ENCODE measurements around the gene KRT16. TPM values are rescaled to one million over a fixed set of nuclear protein-coding genes. Genes with fewer than 3 reads are reported as not detected.
"Not testable (repeated sequence)": the region's sequence is repeated elsewhere in the genome, so short reads cannot be mapped to it uniquely, and the experiment has no call there.

Gene KRT16
- total RNA-seq, 1 donor from 2014 or later: 0.52 TPM

DNA sequence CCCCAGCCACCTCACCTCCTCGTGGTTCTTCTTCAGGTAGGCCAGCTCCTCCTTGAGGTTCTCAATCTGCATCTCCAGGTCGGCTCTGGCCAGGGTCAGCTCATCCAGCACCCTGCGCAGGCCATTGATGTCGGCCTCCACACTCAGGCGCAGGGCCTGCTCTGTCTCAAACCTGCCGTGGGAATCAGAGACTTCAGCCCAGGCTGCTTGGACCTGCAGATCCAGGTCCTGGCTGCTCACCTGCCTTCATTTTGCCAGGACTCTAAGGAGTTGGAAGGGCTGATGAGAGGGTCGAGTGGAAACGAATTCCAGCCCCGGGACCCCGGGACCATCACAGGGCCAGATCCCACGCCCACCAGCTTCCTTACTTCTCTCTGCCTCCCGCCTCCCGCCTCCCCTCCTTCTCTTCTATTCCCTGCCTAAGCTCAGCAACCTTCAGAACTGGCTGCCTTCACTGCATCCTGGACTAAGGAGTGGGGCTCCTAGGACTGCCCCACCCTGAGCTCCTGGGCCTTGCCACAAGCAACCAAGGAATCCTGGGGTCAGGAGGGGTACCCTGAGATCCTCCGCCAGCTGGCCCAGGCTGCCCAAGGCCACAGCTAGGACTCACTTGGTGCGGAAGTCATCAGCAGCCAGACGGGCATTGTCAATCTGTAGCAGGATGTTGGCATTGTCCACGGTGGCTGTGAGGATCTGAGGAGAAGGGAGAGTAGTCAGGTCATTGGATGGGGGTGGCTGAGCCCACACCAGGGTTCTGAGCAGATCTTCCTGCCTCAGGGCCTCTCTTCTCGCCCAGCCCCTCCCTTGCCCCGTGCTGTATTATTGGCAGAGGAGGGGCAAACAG lies 10.0 kb upstream of the KRT16 start:
- not testable (repeated sequence) for H3K9ac ChIP-seq (ENCODE audit: low read depth in 1 of 3, low read length in 3 of 3); H3K27ac ChIP-seq (ENCODE audit: low read depth, low read length)
- H3K27me3 ChIP-seq (ENCODE audit: control insufficient read depth in 3 of 3, insufficient read depth in 3 of 3, low read length in 3 of 3): peaks cover 0 to 21% (median 11%) of the 10 kb centered on the region in 3 donors

DNA sequence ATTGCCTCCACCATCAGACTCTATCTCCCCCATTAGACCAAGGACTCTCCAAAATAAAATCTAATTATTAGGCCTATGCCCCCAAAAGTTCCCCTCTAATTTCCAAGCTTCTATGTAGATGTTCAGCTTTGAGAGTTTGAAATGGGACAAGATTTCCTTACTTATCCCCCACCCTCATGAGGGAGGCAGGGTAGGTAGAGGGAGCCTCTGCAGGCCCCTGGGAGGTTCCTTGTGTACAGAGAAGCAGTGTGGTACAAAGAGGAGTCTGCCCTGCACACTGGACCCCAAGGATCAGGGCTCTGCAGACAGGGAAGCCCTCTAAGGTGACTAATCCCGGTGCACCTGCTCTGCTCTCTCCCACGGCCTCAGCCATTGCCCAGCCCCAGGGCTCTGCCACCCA lies 9.3 kb upstream of the KRT16 start:
- Histone ChIP-seq H3K27me3 (ENCODE audit: control insufficient read depth in 3 of 3, insufficient read depth in 3 of 3, low read length in 3 of 3) (peaks cover 0 to 25% (median 18%) of the 10 kb centered on the region in 3 donors), H3K4me1 (ENCODE audit: control insufficient read depth in 3 of 3, insufficient read depth in 3 of 3, low read length in 3 of 3) (no peaks in the 10 kb centered on the region), H3K4me3 (ENCODE audit: low read length in 3 of 3) (no peak overlapping the region), H3K9ac (ENCODE audit: low read depth in 1 of 3, low read length in 3 of 3) (no peak overlapping the region), H3K9me3 (ENCODE audit: control insufficient read depth in 3 of 3, low read length in 3 of 3) (no peaks in the 10 kb centered on the region), H3K27ac (ENCODE audit: low read depth, low read length) (no peak overlapping the region), H3K36me3 (ENCODE audit: control insufficient read depth in 3 of 3, insufficient read depth in 3 of 3, low read length in 3 of 3) (no peaks in the 10 kb centered on the region)

More for the DNA sequence above, 10.0 kb upstream of the KRT16 start:
- not testable (repeated sequence) for H3K4me1 ChIP-seq (ENCODE audit: control insufficient read depth in 3 of 3, insufficient read depth in 3 of 3, low read length in 3 of 3); H3K36me3 ChIP-seq (ENCODE audit: control insufficient read depth in 3 of 3, insufficient read depth in 3 of 3, low read length in 3 of 3); H3K4me3 ChIP-seq (ENCODE audit: low read length in 3 of 3); H3K9me3 ChIP-seq (ENCODE audit: control insufficient read depth in 3 of 3, low read length in 3 of 3)

DNA sequence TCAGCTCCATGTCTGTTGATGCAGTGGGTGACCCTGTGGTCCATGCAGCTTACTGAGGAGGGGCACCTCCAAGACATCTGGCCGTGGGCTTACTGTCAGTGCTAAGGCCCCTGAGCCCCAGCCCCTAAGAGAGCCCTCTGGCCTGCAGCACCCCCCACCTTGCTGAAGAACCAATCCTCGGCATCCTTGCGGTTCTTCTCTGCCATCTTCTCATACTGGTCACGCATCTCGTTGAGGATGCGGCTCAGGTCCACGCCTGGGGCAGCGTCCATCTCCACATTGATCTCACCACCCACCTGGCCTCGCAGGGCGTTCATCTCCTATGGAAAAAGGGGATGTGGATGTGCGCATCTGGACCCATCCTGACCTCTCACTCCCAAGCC lies 8.9 kb upstream of the KRT16 start:
- H3K36me3 ChIP-seq (ENCODE audit: control insufficient read depth in 3 of 3, insufficient read depth in 3 of 3, low read length in 3 of 3); H3K4me1 ChIP-seq (ENCODE audit: control insufficient read depth in 3 of 3, insufficient read depth in 3 of 3, low read length in 3 of 3); H3K9ac ChIP-seq (ENCODE audit: low read depth in 1 of 3, low read length in 3 of 3); H3K4me3 ChIP-seq (ENCODE audit: low read length in 3 of 3); H3K9me3 ChIP-seq (ENCODE audit: control insufficient read depth in 3 of 3, low read length in 3 of 3); H3K27ac ChIP-seq (ENCODE audit: low read depth, low read length): not testable (repeated sequence)
- H3K27me3 ChIP-seq (ENCODE audit: control insufficient read depth in 3 of 3, insufficient read depth in 3 of 3, low read length in 3 of 3): peaks cover 0 to 25% (median 20%) of the 10 kb centered on the region in 3 donors

DNA sequence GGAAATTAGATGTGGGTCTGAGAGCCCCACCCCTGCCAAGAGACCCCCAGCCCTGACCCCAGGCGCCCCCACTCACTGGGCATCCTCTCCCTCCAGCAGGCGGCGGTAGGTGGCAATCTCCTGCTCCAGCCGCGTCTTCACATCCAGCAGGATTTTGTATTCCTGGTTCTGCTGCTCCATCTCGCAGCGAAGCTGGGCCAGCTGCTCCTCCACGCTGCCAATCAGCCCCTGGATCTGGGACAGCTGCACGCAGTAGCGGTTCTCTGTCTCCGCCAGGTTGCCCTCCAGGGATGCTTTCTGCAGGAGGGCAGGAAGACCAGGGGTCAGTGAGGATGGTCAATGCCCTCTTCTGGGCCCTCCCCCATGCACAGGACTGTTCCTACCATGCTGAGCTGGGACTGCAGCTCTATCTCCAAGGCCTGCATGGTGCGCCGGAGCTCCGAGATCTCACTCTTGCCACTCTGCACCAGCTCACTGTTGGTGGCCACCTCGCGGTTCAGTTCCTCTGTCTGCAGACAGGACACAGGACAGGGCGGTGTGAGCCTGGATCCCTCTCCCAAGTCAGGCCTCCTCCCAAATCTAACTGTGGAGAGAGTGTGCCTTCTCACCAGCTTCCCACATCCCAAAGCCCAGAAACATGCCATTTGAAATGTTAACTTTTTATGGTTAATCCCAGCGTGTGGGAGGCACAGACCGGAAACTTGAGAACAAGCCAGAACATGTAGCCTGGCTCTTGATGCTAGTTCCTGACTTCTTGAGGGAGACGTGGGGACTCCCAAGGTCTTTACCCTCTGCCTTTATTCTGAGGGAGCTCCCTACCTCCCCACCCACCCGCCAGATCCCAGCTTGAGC lies 8.2 kb upstream of the KRT16 start:
- Histone ChIP-seq H3K27me3 (ENCODE audit: control insufficient read depth in 3 of 3, insufficient read depth in 3 of 3, low read length in 3 of 3) (peaks cover 0 to 24% (median 20%) of the 10 kb centered on the region in 3 donors), H3K9ac (ENCODE audit: low read depth in 1 of 3, low read length in 3 of 3) (no peak overlapping the region), H3K4me1 (ENCODE audit: control insufficient read depth in 3 of 3, insufficient read depth in 3 of 3, low read length in 3 of 3) (no peaks in the 10 kb centered on the region), H3K27ac (ENCODE audit: low read depth, low read length) (no peak overlapping the region), H3K9me3 (ENCODE audit: control insufficient read depth in 3 of 3, low read length in 3 of 3) (no peaks in the 10 kb centered on the region), H3K4me3 (ENCODE audit: low read length in 3 of 3) (no peak overlapping the region), H3K36me3 (ENCODE audit: control insufficient read depth in 3 of 3, insufficient read depth in 3 of 3, low read length in 3 of 3) (no peaks in the 10 kb centered on the region)

DNA sequence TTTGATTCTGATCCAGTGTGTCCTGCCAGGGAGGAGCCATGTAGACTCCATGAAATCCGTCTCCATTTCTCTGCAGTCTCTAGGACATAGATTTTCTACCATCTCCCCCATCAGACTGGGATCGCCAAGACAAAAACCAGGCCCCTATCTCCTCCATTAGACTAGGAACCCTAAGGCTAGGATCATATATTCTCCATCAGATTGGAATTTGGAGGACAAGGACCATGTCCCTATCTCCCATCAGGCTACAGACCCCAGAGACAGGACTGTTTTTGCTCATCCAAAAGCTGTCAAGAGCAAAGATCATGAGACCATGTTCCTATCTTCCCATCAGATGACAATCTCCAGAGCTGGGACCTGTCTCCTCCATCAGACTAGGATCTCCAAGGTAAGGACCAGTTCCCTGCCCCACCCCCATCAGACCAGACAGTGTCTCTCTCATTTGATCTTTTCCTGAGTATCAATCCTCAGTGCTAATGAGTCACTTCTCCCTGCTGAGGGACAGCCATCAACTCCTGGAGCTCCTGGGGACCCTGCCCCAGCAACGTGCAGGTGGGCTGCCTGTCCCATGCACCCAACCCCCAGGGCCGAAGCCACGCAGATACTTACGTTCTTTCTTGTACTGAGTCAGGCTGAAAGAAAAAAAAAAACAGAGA lies 7.5 kb upstream of the KRT16 start:
- not testable (repeated sequence) for H3K36me3 ChIP-seq (ENCODE audit: control insufficient read depth in 3 of 3, insufficient read depth in 3 of 3, low read length in 3 of 3); H3K9me3 ChIP-seq (ENCODE audit: control insufficient read depth in 3 of 3, low read length in 3 of 3); H3K4me1 ChIP-seq (ENCODE audit: control insufficient read depth in 3 of 3, insufficient read depth in 3 of 3, low read length in 3 of 3); H3K9ac ChIP-seq (ENCODE audit: low read depth in 1 of 3, low read length in 3 of 3); H3K27ac ChIP-seq (ENCODE audit: low read depth, low read length); H3K4me3 ChIP-seq (ENCODE audit: low read length in 3 of 3)
- peaks cover 0 to 27% (median 20%) of the 10 kb centered on the region in 3 donors for H3K27me3 ChIP-seq (ENCODE audit: control insufficient read depth in 3 of 3, insufficient read depth in 3 of 3, low read length in 3 of 3)

DNA sequence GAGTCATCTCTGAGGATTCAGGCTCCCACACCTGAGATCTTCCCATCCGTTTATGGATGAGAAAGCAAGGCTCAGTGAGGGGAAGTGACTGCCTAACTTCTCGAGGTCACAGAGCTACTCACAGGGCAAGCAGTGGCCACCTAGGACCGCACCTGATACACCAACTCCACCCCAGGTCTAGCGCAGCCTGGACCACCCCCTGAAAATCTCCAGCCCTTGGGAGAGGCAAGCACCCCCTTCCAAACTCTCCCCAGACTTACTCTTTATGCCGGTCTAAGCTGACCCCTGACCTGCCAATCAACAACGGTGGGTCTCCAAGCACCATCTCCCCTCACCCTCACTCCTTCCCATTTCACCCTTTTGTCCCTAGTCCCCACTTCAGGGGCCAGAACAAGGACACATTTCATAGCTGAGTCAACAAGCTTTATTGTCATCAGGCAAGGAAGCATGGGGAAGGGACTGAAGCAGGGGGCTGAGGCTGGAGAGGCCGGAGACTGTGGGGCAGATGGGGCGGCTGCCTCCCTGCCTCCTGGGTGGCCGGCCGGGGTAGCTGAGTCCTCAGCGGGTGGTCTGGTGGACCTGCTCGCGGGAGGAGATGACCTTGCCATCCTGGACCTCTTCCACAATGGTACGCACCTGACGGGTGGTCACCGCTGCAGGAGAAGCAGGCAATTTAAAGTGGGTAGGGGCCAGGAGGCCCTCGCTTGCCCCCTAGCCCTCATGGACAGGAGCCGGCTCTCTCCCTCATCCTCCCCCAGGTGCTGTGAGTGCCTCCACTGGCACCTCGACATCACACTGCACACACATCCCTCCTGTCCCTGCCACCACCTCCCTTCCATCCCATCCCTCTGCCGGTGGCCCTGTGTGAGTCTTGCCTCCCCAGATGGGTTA lies 6.7 kb upstream of the KRT16 start:
- peaks cover 0 to 28% (median 20%) of the 10 kb centered on the region in 3 donors for H3K27me3 ChIP-seq (ENCODE audit: control insufficient read depth in 3 of 3, insufficient read depth in 3 of 3, low read length in 3 of 3)
- no peaks in the 10 kb centered on the region for H3K36me3 ChIP-seq (ENCODE audit: control insufficient read depth in 3 of 3, insufficient read depth in 3 of 3, low read length in 3 of 3)
- H3K4me1 ChIP-seq (ENCODE audit: control insufficient read depth in 3 of 3, insufficient read depth in 3 of 3, low read length in 3 of 3): no peaks in the 10 kb centered on the region
- no peak overlapping the region for H3K4me3 ChIP-seq (ENCODE audit: low read length in 3 of 3)
- no peaks in the 10 kb centered on the region for H3K9me3 ChIP-seq (ENCODE audit: control insufficient read depth in 3 of 3, low read length in 3 of 3)
- no peak overlapping the region for H3K9ac ChIP-seq (ENCODE audit: low read depth in 1 of 3, low read length in 3 of 3)
- no peak overlapping the region for H3K27ac ChIP-seq (ENCODE audit: low read depth, low read length)

DNA sequence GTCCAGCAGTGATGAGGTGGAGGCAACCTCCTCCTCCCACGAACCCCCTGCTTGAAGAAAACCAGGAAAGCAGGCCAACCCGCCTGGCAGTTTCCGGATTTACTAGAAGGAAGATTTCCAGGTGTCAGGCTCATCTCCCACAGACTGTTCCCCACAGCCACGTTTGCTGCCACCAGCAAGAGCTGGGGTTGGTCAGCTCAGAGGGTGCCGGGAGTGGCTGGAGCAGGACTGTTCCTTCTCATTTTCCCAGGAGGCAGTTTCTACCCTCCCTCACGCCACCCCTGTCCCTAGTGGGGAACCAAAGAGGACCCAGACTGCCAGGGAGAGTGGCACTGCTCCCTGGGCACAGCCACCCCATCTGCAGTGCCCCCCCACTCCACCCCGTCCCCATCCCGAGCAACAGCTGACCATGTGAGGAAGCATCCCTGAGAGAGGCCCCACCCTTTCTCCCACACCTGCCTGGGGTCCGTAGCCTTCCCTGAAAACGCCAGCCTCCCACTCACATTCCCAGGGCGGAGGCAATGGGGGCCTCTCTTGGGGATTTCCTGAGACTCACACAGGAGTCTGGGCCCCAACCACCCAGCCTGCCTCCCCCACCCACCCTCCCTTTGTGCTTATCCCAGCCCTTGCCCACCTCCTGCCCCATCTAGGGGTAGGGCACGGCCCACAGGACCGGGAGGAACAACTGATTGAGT lies 5.9 kb upstream of the KRT16 start:
- Histone ChIP-seq H3K27ac (ENCODE audit: low read depth, low read length) (no peak overlapping the region), H3K36me3 (ENCODE audit: control insufficient read depth in 3 of 3, insufficient read depth in 3 of 3, low read length in 3 of 3) (no peaks in the 10 kb centered on the region), H3K9me3 (ENCODE audit: control insufficient read depth in 3 of 3, low read length in 3 of 3) (no peaks in the 10 kb centered on the region), H3K4me3 (ENCODE audit: low read length in 3 of 3) (no peak overlapping the region), H3K27me3 (ENCODE audit: control insufficient read depth in 3 of 3, insufficient read depth in 3 of 3, low read length in 3 of 3) (peaks cover 0 to 28% (median 20%) of the 10 kb centered on the region in 3 donors), H3K4me1 (ENCODE audit: control insufficient read depth in 3 of 3, insufficient read depth in 3 of 3, low read length in 3 of 3) (no peaks in the 10 kb centered on the region), H3K9ac (ENCODE audit: low read depth in 1 of 3, low read length in 3 of 3) (no peak overlapping the region)

DNA sequence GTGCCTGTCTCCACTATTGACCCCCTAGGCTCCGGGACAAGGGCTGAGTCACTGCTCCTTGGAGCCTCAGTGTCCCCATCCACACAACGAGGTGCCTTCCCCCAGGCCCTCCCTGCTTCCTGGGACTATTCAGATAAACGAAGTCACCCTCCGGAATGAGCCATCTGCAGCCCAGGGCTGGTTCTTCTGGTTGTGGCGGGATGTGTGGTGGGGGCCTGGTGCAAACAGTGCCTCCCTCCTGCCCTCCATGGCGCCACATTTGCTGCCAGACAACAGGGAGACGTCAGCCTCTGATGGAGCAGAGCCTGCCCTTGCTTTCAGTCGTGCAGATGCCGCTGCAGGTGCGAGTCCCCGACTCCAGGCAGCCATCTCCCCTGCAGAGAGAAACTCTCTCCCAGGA lies 5.1 kb upstream of the KRT16 start:
- no peak overlapping the region for H3K27ac ChIP-seq (ENCODE audit: low read depth, low read length)
- no peaks in the 10 kb centered on the region for H3K36me3 ChIP-seq (ENCODE audit: control insufficient read depth in 3 of 3, insufficient read depth in 3 of 3, low read length in 3 of 3)
- no peaks in the 10 kb centered on the region for H3K4me1 ChIP-seq (ENCODE audit: control insufficient read depth in 3 of 3, insufficient read depth in 3 of 3, low read length in 3 of 3)
- H3K4me3 ChIP-seq (ENCODE audit: low read length in 3 of 3): no peak overlapping the region
- no peak overlapping the region for H3K9ac ChIP-seq (ENCODE audit: low read depth in 1 of 3, low read length in 3 of 3)
- no peaks in the 10 kb centered on the region for H3K9me3 ChIP-seq (ENCODE audit: control insufficient read depth in 3 of 3, low read length in 3 of 3)
- H3K27me3 ChIP-seq (ENCODE audit: control insufficient read depth in 3 of 3, insufficient read depth in 3 of 3, low read length in 3 of 3): peaks cover 0 to 27% (median 15%) of the 10 kb centered on the region in 3 donors

DNA sequence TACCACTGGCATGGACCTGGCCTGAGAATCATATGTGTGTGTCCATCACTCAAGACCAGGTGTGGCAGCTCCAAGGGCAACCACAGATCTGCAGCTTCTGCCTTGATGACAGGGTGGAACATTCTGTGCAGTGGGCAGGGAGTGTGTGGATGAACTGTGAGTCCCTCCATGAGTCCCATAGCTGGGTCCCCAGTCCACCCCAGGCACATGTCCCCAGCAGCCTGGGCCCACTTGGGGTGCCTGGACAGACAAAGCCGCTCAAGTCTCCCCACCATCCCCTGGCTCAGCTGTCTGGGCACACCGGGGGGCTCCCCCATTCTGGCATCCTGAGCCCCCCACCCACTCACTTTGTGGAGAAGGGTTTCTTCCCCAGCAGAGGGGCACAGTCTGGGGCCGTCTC lies 4.6 kb upstream of the KRT16 start:
- no peaks in the 10 kb centered on the region for H3K4me1 ChIP-seq (ENCODE audit: control insufficient read depth in 3 of 3, insufficient read depth in 3 of 3, low read length in 3 of 3)
- H3K9ac ChIP-seq (ENCODE audit: low read depth in 1 of 3, low read length in 3 of 3): no peak overlapping the region
- no peaks in the 10 kb centered on the region for H3K36me3 ChIP-seq (ENCODE audit: control insufficient read depth in 3 of 3, insufficient read depth in 3 of 3, low read length in 3 of 3)
- H3K27ac ChIP-seq (ENCODE audit: low read depth, low read length): no peak overlapping the region
- H3K9me3 ChIP-seq (ENCODE audit: control insufficient read depth in 3 of 3, low read length in 3 of 3): no peaks in the 10 kb centered on the region
- no peak overlapping the region for H3K4me3 ChIP-seq (ENCODE audit: low read length in 3 of 3)
- peaks cover 0 to 25% (median 15%) of the 10 kb centered on the region in 3 donors for H3K27me3 ChIP-seq (ENCODE audit: control insufficient read depth in 3 of 3, insufficient read depth in 3 of 3, low read length in 3 of 3)

Measured in skeletal muscle tissue (tissue), 4 donors.